MM.1S (cell line): ENCODE results near the gene POMGNT2.
A peak's percentile ranks its signal among the peaks of the same experiment; 100 is the strongest.

Experiments used
- DNase-seq: peaks from one replicate; pipeline ENCODE4 v3.0.0-alpha.2; 2015
- H2AFZ ChIP-seq: fragments of 300-600 bp; sonication (generic); 2 replicates; pipeline ENCODE4 v1.6.0; 2016; ENCODE audit warnings: antibody characterized with exemption, low read length
- H3F3A ChIP-seq: fragments of 300-600 bp; sonication (generic); 2 replicates; pipeline ENCODE4 v1.6.1; 2016; ENCODE audit warnings: mild to moderate bottlenecking, antibody characterized with exemption, low read length, moderate library complexity, mixed read lengths; ENCODE audit not compliant: insufficient read depth
- H3K27ac ChIP-seq: fragments of 300-600 bp; sonication (generic); 2 replicates; pipeline ENCODE4 v1.5.1; 2016; ENCODE audit warnings: mild to moderate bottlenecking, low read length
- H3K27me3 ChIP-seq: fragments of 300-600 bp; sonication (generic); replicated peaks from 2 replicates; pipeline ENCODE4 v1.6.0; 2016; ENCODE audit warnings: low read length; ENCODE audit not compliant: insufficient read depth
- H3K36me3 ChIP-seq: fragments of 300-600 bp; sonication (generic); replicated peaks from 2 replicates; pipeline ENCODE4 v1.6.1; 2016; ENCODE audit warnings: mild to moderate bottlenecking, low read length, mixed read lengths; ENCODE audit not compliant: insufficient read depth
- H3K4me1 ChIP-seq: fragments of 300-600 bp; sonication (generic); 2 replicates; pipeline ENCODE4 v1.6.1; 2016; ENCODE audit warnings: low read length, mixed read lengths
- H3K4me2 ChIP-seq: fragments of 300-600 bp; sonication (generic); 2 replicates; pipeline ENCODE4 v1.6.0; 2016; ENCODE audit warnings: low read depth, low read length
- H3K4me3 ChIP-seq: fragments of 300-600 bp; sonication (generic); 2 replicates; pipeline ENCODE4 v1.5.1; 2016; ENCODE audit warnings: low read length, mixed read lengths
- H3K79me2 ChIP-seq: fragments of 300-600 bp; sonication (generic); 2 replicates; pipeline ENCODE4 v1.6.1; 2016; ENCODE audit warnings: mixed run types, low read length, mixed read lengths
- H3K9ac ChIP-seq: fragments of 300-600 bp; sonication (generic); 2 replicates; pipeline ENCODE4 v1.6.1; 2016; ENCODE audit warnings: low read length, mixed read lengths
- H3K9me2 ChIP-seq: fragments of 300-600 bp; sonication (generic); replicated peaks from 2 replicates; pipeline ENCODE4 v1.6.1; 2016; ENCODE audit warnings: mild to moderate bottlenecking, low read length, mixed read lengths; ENCODE audit not compliant: insufficient read depth
- H3K9me3 ChIP-seq: fragments of 300-600 bp; sonication (generic); replicated peaks from 2 replicates; pipeline ENCODE4 v1.6.1; 2016; ENCODE audit warnings: mild to moderate bottlenecking, low read length, mixed read lengths; ENCODE audit not compliant: insufficient read depth
- H4K20me1 ChIP-seq: fragments of 300-600 bp; sonication (generic); 2 replicates; pipeline ENCODE4 v1.6.1; 2016; ENCODE audit warnings: mild to moderate bottlenecking, low read length, moderate library complexity, mixed read lengths; ENCODE audit not compliant: insufficient read depth
- EZH2 ChIP-seq: fragments of 300-600 bp; sonication (generic); optimal IDR thresholded peaks from 2 replicates; pipeline ENCODE3; 2017; ENCODE audit warnings: low read depth, mild to moderate bottlenecking, antibody characterized with exemption, low read length, mixed read lengths
- EZH2phosphoT487 ChIP-seq: fragments of 300-600 bp; sonication (generic); IDR thresholded peaks from 2 replicates; pipeline ENCODE4 v1.6.1; 2018; ENCODE audit warnings: antibody characterized with exemption, low read length
- TF ChIP-seq, protein P1 (sequence below): fragments of 300-600 bp; sonication (generic); IDR thresholded peaks from 2 replicates; pipeline ENCODE4 v1.5.1; 2016; ENCODE audit warnings: antibody characterized with exemption, low read length, mixed read lengths

Gene POMGNT2

DNA sequence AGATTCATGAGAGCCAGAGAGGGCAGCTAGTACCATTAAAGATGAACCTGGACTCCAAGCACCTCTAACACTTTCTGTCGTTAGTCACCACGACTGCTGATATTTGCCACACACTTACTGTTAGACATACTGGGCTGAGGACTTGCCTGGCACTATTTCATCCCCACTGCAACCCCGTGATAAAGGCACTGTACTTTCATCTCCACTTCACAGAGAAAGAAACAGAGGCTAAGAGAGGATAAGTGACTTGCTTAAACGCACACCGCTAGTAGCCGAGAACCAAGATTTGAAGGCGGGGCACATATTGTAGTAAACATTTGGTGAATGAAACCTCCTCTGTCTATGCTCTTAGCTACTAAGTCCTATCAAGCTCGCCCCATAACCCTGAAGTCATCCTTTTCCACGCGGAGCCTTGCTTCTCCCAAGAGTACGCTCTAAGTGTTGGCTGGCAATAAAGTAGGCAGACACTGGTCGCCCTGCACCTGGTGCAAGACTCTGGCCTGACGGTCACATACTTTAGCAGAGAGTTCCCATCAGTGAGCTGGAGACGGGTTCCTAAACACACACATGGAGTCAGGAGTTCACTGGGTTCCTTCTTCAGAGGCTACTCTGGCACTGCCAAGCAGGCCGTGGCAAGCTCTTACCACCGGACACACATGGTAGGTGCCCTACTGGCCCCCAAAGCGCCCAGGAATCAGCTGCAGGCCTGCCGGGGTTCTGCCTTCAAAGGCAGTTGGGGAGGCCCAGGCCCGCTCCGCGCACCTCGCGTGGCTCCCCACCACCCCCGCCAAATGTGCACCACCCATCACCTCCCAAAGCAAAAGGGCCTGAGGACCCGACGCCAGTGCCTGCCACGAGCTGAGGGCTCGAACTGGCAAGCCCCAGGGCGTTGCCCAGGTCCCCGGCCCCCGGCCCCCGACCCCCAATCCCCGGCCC, 951 bp downstream of the POMGNT2 start:
- Histone ChIP-seq H4K20me1 (no peaks in the 10 kb centered on the region), H3K9me3 (no peaks in the 10 kb centered on the region), H3K27ac (no peak overlapping the region), H3K4me1 (no peaks in the 10 kb centered on the region; the same call in 1 of the 2 replicates), H3K79me2 (peaks cover 13% of the 10 kb centered on the region), H3K4me3 (peak overlapping the region; percentile 51), H3K9ac (no peak overlapping the region), H3K9me2 (no peaks in the 10 kb centered on the region), H3K36me3 (no peaks in the 10 kb centered on the region), H3F3A (no peaks in the 10 kb centered on the region), H2AFZ (no peak overlapping the region), H3K27me3 (no peaks in the 10 kb centered on the region), H3K4me2 (peak overlapping the region; percentile 69; the same call in 1 of the 2 replicates)
- TF ChIP-seq EZH2phosphoT487 (no peak), EZH2 (no peak)
- TF ChIP-seq, protein P1, sequence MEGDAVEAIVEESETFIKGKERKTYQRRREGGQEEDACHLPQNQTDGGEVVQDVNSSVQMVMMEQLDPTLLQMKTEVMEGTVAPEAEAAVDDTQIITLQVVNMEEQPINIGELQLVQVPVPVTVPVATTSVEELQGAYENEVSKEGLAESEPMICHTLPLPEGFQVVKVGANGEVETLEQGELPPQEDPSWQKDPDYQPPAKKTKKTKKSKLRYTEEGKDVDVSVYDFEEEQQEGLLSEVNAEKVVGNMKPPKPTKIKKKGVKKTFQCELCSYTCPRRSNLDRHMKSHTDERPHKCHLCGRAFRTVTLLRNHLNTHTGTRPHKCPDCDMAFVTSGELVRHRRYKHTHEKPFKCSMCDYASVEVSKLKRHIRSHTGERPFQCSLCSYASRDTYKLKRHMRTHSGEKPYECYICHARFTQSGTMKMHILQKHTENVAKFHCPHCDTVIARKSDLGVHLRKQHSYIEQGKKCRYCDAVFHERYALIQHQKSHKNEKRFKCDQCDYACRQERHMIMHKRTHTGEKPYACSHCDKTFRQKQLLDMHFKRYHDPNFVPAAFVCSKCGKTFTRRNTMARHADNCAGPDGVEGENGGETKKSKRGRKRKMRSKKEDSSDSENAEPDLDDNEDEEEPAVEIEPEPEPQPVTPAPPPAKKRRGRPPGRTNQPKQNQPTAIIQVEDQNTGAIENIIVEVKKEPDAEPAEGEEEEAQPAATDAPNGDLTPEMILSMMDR = no peak
- DNase-seq = no peak

DNA sequence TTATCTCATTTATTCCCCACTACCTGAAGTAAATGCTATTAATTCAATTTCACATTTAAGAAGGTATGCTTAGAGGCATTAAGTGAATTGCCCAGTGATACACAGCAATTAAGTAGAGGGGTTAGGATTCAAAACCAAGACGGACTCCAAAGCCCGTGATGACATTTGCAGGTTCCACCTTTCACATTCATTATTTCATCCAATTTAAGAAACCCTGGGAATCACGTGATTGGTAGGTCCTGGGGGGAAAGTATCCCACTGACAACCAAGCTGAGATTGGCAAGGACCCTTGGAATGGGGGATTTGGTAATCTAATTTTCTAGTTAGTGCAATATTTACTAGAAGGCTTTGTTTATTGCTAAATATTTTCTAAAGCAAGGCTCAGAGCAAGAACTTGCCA, 1.8 kb downstream of the POMGNT2 start:
- H3K79me2 ChIP-seq = peaks cover 13% of the 10 kb centered on the region
- H3K4me2 ChIP-seq = no peak overlapping the region
- no peaks in the 10 kb centered on the region for H3K27me3 ChIP-seq
- no peak overlapping the region for H3K9ac ChIP-seq
- no peaks in the 10 kb centered on the region for H3K36me3 ChIP-seq
- no peak for DNase-seq
- H2AFZ ChIP-seq = no peak overlapping the region
- H3K4me1 ChIP-seq = no peaks in the 10 kb centered on the region; the same call in 1 of the 2 replicates
- H3K27ac ChIP-seq = no peak overlapping the region
- no peak overlapping the region for H3K4me3 ChIP-seq
- no peak for TF ChIP-seq EZH2
- TF ChIP-seq, protein P1 = no peak
- TF ChIP-seq EZH2phosphoT487 = no peak
- H3K9me3 ChIP-seq = no peaks in the 10 kb centered on the region
- no peaks in the 10 kb centered on the region for H3K9me2 ChIP-seq
- no peaks in the 10 kb centered on the region for H4K20me1 ChIP-seq
- H3F3A ChIP-seq = no peaks in the 10 kb centered on the region

DNA sequence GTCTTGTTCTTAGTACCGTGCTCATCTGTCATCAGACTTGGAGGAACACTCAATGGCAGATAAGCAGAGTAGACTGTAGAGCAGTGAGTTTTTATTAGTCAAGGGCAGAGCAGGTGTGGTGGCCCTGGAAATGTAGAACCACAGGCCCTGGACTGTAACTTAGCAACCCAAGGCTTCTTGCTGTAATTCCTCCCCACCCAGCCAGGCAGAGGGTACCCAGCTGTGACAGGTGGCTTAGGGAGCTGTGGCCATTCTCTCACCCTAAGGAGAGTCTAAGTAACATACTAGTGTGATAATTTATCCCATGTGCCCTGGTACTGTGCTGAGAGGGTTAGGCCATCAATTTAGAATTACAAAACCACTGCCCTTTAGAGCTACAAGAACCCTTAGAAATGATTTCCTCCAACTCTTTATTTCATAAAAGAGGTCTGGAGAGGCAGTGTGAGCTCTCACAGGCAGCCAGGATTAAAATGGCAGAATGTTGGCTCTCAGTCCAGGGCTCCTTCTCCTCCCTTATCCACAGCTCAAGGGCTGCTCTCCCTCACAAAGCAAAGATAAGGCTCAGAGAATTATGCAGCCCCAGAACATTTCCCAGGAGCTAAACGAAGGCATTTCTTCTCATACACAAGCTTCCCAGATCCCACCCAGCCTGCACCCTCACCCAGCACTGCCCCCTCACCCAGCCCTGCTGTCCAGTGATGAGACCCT, 3.0 kb downstream of the POMGNT2 start:
- no peak for TF ChIP-seq EZH2phosphoT487
- TF ChIP-seq EZH2 = no peak
- TF ChIP-seq, protein P1 = no peak
- Histone ChIP-seq H3K27me3 (no peaks in the 10 kb centered on the region), H3F3A (no peaks in the 10 kb centered on the region), H2AFZ (no peak overlapping the region), H3K79me2 (peaks cover 13% of the 10 kb centered on the region), H3K9me3 (no peaks in the 10 kb centered on the region), H3K9ac (no peak overlapping the region), H3K9me2 (no peaks in the 10 kb centered on the region), H4K20me1 (no peaks in the 10 kb centered on the region), H3K27ac (no peak overlapping the region), H3K4me2 (no peak overlapping the region), H3K4me3 (no peak overlapping the region), H3K4me1 (no peaks in the 10 kb centered on the region; the same call in 1 of the 2 replicates), H3K36me3 (no peaks in the 10 kb centered on the region)
- no peak for DNase-seq
